Epithelial cell of proximal tubule (primary cell): Measurements from ENCODE around the gene NHERF2. TPM values are rescaled to one million over a fixed set of nuclear protein-coding genes. Genes with fewer than 3 reads are reported as not detected.

Experiments
- DNase-seq: peaks from one replicate; pipeline ENCODE4 v3.0.0-alpha.2; 2011; ENCODE audit warnings: low read depth
- H3K4me3 ChIP-seq: 2 replicates; pipeline ENCODE4 v1.5.1; 2011; ENCODE audit warnings: low read depth, mild to moderate bottlenecking, low read length
- total RNA-seq: library from RNA; depleted of rRNA; stranded (reverse); fragments of >200 nt; gene quantifications from 2 replicates; pipeline ENCODE4 v1.2.3, GENCODE V29; 2015
- TF ChIP-seq, protein P1 (sequence below): conservative IDR thresholded peaks from 2 replicates; pipeline ENCODE4 v1.5.1; 2012; ENCODE audit warnings: low read depth, mild to moderate bottlenecking, low read length

NHERF2 gene
- total RNA-seq, 1 donor from 2014 or later, result 29.9 TPM

DNA sequence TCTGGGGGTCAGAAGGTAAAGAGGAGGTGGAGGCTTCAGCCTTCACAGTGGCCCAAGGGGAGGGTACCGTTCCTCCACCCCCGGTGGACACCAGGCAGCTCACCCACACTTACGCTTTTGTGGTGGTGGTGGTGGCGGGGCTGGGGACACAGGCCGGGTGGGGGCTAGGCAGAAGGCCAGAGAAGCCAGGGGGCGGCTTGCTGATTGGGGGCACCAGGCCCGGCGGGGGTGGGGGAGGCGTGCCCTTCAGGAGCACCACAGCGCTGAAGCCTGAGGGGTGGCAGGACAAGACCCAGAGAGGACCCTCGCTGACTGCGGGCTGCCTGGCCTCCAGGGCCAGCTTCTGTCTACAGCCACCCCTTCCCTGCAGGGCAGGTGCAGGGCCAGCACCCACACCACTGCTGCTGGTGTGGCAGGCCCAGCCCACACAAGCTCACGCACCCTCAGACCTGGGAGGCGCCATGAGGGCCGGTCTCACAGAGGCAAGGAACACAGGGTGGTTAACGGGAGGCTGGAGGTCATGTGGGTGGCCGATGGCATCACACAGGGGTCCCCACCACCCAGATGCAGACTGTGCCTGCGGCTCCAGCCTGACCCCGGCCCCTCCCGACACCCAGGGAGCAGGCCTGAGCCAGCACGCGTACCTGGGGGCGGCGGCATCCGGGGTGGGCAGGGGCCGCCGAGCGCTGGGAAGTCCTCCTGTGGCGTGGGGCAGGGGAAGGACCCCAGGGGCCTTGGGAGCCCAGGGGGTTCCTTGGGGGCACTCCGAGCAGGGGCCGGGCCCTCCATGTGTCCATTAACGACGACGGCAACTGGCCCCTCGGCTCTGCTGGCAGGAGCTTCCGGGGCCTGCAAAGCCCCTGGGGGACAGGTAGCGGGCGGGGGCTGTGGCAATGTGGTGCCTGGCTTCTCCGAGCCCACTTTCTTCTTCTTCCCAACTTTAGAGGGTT is 27.6 kb upstream of the NHERF2 start:
- DNase-seq, result no peak
- TF ChIP-seq, protein P1, sequence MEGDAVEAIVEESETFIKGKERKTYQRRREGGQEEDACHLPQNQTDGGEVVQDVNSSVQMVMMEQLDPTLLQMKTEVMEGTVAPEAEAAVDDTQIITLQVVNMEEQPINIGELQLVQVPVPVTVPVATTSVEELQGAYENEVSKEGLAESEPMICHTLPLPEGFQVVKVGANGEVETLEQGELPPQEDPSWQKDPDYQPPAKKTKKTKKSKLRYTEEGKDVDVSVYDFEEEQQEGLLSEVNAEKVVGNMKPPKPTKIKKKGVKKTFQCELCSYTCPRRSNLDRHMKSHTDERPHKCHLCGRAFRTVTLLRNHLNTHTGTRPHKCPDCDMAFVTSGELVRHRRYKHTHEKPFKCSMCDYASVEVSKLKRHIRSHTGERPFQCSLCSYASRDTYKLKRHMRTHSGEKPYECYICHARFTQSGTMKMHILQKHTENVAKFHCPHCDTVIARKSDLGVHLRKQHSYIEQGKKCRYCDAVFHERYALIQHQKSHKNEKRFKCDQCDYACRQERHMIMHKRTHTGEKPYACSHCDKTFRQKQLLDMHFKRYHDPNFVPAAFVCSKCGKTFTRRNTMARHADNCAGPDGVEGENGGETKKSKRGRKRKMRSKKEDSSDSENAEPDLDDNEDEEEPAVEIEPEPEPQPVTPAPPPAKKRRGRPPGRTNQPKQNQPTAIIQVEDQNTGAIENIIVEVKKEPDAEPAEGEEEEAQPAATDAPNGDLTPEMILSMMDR, result no peak
- H3K4me3 ChIP-seq, result no peak overlapping the region

DNA sequence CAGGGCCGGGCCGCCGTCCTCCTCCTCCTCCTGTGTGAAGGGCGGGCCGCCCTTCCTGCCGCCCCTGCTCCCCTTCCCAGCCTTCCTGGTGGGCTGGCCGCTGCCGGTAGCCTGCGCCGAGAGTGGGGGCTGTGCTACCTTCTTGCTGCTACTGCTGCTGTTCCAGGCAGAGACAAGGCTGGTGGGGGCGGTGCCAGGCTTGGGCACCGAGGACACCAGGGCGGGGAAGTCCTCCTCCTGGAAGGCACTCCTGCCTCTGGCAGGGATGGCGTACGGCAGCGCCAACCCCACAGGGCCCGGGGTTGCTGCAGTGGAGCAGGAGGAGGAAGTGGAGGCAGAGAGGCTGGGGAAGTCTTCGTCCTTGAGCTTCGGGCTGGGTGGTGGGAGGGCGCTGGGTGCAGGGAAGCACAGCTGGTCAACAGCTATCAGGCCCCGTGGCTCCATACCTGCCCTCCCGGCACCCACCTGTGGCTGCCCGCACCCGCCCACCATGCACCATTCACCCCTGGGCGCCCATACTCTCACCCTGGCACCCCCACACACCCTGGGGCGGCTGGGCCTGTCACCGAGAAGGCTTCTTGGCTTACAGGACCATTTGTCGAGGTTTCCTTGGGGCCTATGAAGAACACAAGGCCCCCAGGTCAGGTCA is 26.7 kb upstream of the NHERF2 start:
- no peak for DNase-seq
- H3K4me3 ChIP-seq, result no peak overlapping the region
- TF ChIP-seq, protein P1, result no peak

DNA sequence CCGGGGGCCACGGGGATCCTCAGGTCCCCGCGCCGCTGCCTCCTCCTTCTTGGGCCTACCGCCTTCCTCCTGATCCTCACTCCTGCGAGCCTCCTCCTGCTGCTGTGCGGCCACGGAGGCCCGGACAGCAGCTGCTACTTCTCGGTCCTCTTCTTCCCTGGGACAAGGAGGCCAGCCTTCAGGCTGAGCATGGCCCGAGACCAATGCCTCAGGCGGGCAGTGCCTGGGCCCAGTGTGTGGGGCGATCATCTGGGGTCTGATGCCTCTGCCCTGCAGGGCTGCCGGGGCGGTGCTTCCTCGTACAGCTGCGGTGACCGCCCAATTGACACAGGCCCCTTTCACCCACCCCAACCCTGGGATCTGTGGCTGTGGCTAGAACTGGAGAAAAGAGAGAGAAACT is 25.7 kb upstream of the NHERF2 start:
- TF ChIP-seq, protein P1, result no peak
- DNase-seq, result no peak

GRCh38 chr16:2001456-2002355 is 25.0 kb upstream of the NHERF2 start:
- DNase-seq, result no peak
- TF ChIP-seq, protein P1, result no peak
- no peak overlapping the region for H3K4me3 ChIP-seq

More for the DNA sequence above, 25.7 kb upstream of the NHERF2 start:
- H3K4me3 ChIP-seq, result no peak overlapping the region

DNA sequence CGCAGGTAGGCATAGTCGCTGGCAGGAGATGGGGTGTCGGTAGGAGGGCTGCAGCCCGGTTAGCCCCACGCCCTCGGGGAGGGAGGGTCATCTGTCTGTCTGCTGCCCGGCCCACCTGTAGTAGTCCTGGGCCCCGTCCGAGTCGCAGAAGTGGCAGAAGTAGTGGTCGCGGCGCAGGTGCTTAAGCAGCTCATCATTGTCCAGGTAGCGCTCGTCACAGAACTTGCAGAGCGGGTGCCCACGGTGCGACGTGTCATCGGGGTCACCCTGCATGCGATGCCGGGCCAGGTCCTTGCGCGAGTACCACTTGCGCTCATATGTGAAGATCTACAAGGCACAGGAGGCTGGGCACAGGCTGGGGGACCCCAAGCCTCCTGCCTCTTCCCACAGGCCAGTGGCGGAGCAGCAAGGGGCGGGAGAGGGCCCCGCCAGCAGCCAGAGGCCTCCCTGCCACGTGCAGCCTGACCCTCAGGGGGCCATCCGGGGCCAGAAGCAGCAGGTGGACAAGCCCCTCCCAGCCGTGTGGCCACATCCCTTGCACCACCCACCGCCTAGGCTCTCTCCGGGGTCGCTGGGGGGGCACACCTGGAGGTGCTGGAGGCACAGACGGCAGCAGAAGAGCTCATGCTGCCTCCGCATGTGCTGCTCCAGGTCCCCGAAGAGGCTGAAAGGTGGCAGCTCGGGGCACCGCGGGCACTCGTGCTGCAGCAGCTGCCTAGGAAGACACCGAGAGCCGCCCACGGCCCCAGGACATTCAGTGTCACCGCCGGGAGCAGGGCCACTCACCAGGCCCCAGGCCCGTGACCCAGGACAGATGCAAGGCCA is 24.1 kb upstream of the NHERF2 start:
- no peak overlapping the region for H3K4me3 ChIP-seq
- TF ChIP-seq, protein P1, result no peak
- DNase-seq, result no peak
